GDM1 (cell line): ENCODE measurements around the gene PZP.
A peak's percentile ranks its signal among the peaks of the same experiment; 100 is the strongest.

Experiments used
- DNase-seq: peaks from one replicate; lab custom pipeline; 2025; lab: John Stamatoyannopoulos, UW

The PZP gene

DNA sequence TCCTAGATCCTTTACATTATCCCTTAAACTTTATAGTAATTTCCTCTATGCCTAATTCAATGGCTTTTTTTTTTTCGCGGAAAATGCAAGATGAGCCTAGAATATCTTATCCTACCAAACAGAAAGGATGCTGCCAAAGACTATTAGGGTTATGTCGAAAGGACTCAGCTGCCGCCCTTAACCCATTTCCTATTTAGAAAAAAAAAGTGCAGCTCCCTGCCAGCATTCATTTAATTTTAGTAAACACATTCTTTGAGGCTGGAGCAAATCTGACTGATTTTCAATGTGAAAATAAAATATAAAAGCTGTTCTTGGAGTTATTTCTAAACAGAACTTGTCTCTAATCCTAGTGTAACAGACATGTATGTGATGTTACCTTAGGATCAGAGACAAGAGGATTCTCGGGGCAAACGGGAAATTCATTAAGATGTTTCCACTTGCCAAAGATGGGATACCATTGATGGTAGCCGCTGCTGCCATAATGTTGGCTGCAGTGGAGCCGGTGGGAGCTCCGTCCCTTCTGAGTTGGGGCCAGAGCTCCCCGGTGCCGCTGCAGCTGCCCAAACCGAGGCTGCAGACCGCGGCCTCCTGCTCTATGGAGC lies 84.3 kb downstream of the PZP start:
- DNase-seq = no peak

GRCh38 chr12:9122091-9122609 lies 86.0 kb downstream of the PZP start:
- DNase-seq = no peak

- DNase-seq = no peak
These were observed 87.6 kb downstream of the PZP start for GRCh38 chr12:9120487-9121184.

DNA sequence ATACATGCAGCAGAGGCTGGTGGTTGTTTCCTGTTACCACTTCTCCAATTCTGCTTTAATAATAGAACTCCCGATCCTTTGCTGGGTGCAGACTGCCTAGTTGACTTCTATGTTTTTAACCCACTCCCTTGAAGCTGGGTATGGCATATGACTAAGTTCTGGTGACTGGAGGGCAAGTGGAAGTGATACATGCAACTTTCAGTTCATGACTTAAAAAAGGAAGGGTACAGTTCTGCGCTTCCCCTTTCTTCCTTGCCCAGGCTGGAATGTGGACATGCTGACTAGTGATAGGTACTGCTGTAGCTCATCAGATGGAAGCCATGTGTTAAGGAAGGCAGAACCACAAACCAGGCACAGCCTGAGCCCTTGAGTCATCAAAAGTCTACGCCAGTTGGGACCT lies 90.0 kb downstream of the PZP start:
- DNase-seq = peak; percentile 92

DNA sequence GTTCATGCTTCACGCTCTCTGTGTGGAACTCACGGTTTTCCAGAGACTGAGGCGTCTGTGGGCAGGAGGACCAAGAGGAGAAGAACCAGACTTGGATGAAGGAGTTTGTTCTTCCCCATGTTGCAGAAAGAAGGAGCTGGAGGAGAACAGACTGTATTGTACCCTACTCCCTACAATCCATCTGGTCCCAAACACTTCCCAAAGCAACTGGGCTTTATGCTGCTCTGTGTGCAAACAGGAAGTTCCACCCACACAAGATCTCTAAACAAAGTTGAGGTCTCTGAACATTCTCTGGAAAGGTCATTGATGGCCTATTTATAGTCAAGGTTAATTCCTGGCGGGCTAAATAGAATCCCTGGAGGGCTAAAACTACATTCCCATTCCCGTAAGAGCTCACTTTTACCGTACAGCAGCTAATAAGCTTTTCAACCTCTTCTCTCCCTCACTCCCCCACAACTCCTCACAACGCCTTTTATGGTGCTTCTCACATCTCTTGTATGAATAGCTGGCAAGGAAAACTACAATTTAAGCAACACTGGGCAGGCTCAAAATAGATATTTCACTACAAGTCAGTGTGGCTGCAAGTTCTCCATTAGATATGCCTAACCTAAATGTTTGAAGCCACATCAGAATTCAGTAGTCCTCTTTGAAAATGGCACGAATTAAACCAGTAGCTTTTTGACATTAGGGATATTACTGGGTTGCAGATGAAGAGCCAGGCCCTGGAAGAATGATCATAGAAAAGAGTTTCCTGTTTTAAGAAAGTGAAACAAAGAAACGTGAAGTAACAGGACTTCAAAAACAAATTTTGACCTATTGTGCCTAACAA lies 92.2 kb downstream of the PZP start, which contains the start of gene A2M:
Gene A2M (minus strand): TSS at position 189 of the 829 bp plus-strand sequence. CDS start 70 bp downstream, at position 119.
- DNase-seq = no peak

- DNase-seq = no peak
These were observed 93.2 kb downstream of the PZP start for GRCh38 chr12:9114946-9115345.

- no peak for DNase-seq
These were observed 94.2 kb downstream of the PZP start for GRCh38 chr12:9113987-9114309.

DNA sequence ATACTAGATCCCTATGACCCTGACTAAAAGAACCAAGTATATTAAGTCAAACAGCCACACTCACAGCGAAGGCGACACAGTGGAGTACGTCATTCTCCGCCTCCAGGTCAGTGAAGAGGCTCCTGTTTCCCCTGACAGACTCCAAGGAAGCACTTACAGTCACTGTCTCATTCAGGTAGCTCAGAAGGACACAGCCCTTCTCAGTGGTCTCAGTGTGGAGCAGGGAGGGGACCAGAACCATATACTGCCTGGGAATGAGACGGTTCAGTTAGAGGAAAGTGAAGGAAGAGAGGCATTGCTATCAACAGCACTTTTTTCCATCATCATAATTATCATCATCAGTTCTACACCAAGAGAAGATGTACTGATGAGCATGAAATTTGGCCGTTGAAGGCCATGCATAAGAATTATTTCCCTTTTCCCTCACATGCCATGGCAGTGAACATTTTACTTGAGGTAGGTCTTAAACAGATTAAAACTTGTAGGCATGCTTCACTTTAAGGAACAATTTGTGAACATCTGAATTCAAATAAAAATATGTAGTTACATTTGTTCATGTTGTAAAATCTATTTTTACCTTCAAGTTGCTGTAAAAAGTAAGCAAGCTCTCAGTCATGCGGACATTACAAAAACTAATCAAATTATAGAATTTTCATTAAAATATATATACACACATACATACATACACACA lies 94.8 kb downstream of the PZP start:
- no peak for DNase-seq

DNA sequence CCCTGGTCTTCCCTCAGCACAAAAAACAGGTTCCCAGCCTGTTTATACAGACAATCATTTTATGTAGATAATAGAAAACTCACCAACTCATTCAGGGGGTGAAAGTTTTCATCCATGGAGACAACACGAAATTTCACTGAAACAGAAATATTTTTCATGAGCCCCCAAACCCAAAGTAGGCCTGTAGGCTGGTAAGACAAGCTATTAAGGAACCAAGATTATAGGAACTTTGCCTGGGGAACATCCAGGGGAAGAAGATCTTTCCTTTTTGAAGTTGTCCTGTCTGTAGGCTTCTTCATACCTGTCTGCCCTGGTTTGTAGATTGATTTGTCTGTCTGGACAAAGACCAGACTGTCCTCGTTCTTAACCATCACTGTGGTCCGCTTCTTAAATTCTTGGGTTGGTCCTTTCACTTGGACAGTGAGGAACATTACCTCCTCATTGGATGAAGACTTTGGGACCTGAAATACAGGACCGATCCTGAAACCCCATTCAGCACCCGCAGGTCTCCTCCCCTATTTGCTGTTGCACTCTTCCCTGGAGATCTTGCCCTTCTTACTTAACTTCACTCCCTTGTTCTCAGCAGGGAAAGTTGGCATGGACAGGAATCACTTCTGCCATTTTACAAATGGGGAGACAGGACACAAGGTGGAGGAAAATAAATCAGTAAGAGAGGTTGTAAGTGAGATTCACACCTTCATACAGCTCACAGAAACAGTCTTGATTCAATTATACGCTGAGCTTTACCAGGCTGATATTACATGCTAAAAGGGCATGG lies 95.9 kb downstream of the PZP start:
- no peak for DNase-seq

GRCh38 chr12:9111525-9111924 lies 96.7 kb downstream of the PZP start:
- DNase-seq = no peak

- DNase-seq = no peak
These were observed 98.3 kb downstream of the PZP start for GRCh38 chr12:9109737-9110491.

- DNase-seq = no peak
These were observed 99.0 kb downstream of the PZP start for GRCh38 chr12:9109213-9109522.

GRCh38 chr12:9108504-9109212 lies 99.5 kb downstream of the PZP start:
- no peak for DNase-seq

DNA sequence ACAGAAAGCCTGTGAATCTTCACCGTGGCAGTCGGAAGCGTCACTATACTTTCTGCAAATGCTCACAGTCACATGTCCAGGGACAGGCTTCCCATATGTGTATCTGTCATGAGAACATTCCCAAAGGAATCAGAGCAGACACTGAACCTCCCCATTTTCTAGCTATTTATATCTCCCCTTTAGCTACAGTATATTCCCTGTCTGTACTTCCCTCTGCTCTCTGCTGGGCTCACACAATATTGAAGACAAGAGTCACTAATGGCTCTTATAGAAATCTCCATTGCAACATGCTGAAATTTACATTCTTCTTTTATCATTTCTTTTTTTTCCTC lies 100.7 kb downstream of the PZP start:
- DNase-seq = no peak

DNA sequence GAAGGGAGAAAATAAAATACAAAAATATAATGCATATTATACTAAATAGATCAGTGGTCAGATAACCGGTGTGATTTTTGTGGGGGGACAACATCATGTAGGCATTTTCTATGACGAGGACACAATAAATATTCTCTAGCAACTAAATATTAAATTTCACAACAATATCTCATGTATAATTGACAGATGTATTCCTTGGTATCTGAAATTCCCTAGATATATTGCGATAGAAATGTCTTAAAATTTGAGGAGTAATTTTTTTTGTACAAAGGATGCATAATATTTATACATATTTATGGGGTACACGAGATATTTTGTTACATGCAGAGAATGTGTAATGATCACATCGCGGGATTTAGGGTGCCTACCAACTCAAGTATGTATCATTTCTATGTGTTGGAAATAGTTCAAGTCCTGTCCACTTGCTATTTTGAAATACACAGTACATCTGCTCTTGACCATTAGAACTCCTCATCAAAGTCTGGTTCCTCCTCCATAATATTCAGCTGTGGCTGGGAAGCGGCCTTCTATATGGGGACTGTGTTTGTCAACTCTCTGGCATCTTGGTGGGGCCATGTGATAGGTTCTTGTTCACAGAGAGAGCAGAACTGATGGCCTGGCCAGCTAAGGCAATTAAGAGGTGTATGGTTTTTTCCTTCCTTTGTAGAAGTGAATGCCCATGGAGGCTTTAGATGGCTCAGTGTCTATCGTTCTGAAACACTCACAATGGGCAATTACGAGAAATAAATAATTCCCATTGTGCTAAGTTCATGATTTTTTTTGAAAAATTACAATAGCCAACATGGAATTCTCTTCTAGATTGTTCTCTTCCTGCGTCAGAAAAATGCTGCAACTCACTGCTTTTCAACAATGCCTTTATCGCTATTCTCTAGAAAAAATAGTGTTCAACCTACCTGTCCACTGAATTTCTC lies 101.3 kb downstream of the PZP start:
- DNase-seq = no peak

DNA sequence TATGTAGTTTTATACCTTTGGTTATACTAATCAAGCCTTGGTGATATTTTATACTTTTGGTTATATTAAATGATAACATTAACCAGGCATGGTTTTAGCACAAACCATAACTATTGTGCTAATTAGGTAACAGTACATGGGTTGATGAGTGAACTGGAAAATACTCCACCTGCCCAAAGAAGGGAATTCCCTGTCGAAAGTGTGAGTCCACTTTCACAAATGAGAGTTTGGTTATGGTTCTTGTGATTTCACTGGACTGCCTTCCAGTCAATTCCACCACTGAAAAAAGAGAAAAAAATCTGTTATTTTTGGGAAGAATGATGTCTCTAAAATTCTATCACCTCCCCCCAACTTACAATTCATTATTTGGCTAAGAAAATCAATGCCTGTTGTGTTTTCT lies 102.1 kb downstream of the PZP start:
- no peak for DNase-seq

DNA sequence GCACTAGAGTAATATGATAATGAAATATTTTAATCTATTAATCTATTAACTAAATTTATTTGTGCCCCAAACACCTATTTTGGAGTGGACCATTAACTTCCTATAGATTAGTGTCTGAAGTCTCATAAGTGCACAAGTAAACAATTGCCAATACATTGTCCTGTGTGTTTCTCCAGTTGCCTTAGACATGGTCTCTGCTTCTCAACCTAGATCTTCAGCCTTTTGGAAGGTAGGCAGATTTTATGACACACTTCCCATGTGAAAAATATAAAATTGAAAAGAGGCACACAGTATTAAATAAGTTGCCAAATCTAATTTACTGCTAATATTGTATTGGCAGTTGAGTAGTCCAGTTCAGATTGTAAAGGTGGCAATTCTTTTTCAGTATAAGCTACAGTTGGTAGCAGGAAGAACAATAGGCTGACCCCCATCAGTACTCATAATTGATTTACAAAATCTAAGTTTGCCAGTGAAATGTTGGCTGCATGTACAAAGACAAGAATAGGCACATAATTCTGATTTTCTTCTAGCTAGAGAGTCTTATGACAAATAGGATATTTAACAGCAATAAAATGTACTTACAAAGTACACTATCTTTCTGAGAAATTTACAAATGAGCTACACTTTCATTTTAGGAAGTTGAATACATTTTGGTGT lies 103.3 kb downstream of the PZP start:
- no peak for DNase-seq

GRCh38 chr12:9104087-9104486 lies 104.1 kb downstream of the PZP start:
- DNase-seq = no peak
